HEK293 (cell line): ENCODE measurements around the gene TRIM65.

Source experiments
- CTCF ChIA-PET: fragments of 350-600 bp; formaldehyde crosslinking; extraction: SDS; loops from one replicate; lab custom pipeline; 2021; ENCODE audit warnings: antibody characterized with exemption; lab: Yijun Ruan, JAX
- POLR2A ChIA-PET: fragments of 300-600 bp; formaldehyde crosslinking; extraction: SDS; loops from one replicate; lab custom pipeline; 2020; ENCODE audit warnings: antibody characterized with exemption, inconsistent platforms; lab: Yijun Ruan, JAX
- H3K27ac ChIP-seq: fragments of 200-500 bp; sonication (Bioruptor generic); 2 replicates; pipeline ENCODE4 v1.5.1; 2014; ENCODE audit warnings: low read depth, low read length, control low read depth, inconsistent platforms; ENCODE audit errors: extremely low read depth
- H3K36me3 ChIP-seq, 2 experiments: fragments of 200-500 bp in 1 of 2; sonication (Bioruptor generic) in 1 of 2; 1 replicate in 1 of 2; 2 replicates in 1 of 2; pipeline ENCODE4 v1.5.1; 2014 to 2017; ENCODE audit warnings: inconsistent platforms in 2 of 2, low read length in 2 of 2; ENCODE audit not compliant: control insufficient read depth in 2 of 2, insufficient read depth in 1 of 2
- H3K4me1 ChIP-seq: fragments of 200-500 bp; sonication (Bioruptor generic); 2 replicates; pipeline ENCODE4 v1.5.1; 2014; ENCODE audit warnings: mild to moderate bottlenecking, low read length, inconsistent platforms; ENCODE audit not compliant: control insufficient read depth, insufficient read depth
- H3K4me3 ChIP-seq: 2 replicates; pipeline ENCODE4 v1.5.1; 2011; ENCODE audit warnings: low read depth, mild to moderate bottlenecking, control low read depth, low read length, moderate library complexity
- H3K9me3 ChIP-seq: fragments of 200-500 bp; sonication (Bioruptor generic); 2 replicates; pipeline ENCODE4 v1.5.1; 2014; ENCODE audit warnings: low read depth, low read length, inconsistent platforms; ENCODE audit not compliant: control insufficient read depth, insufficient read depth
- EGR2 ChIP-seq: fragments of 450-650 bp; formaldehyde crosslinking; IDR thresholded peaks from 2 replicates; pipeline ENCODE4 v1.5.1; 2016; ENCODE audit warnings: low read depth, missing biosample characterization, missing genetic modification characterization
- GLIS1 ChIP-seq: fragments of 450-650 bp; formaldehyde crosslinking; IDR thresholded peaks from 2 replicates; pipeline ENCODE4 v1.5.1; 2016; ENCODE audit warnings: missing biosample characterization, missing genetic modification characterization
- GLIS2 ChIP-seq: fragments of 450-650 bp; formaldehyde crosslinking; IDR thresholded peaks from 2 replicates; pipeline ENCODE4 v1.5.1; 2016; ENCODE audit warnings: missing biosample characterization, missing genetic modification characterization
- KLF8 ChIP-seq: fragments of 450-650 bp; formaldehyde crosslinking; IDR thresholded peaks from 2 replicates; pipeline ENCODE4 v1.5.1; 2016; ENCODE audit warnings: missing biosample characterization, missing genetic modification characterization
- PATZ1 ChIP-seq: fragments of 450-650 bp; formaldehyde crosslinking; IDR thresholded peaks from 2 replicates; pipeline ENCODE4 v1.5.1; 2016; ENCODE audit warnings: missing biosample characterization, missing genetic modification characterization
- PRDM10 ChIP-seq: fragments of 450-650 bp; formaldehyde crosslinking; IDR thresholded peaks from 2 replicates; pipeline ENCODE4 v1.5.1; 2016; ENCODE audit warnings: missing biosample characterization, missing genetic modification characterization
- SP3 ChIP-seq: fragments of 450-650 bp; formaldehyde crosslinking; IDR thresholded peaks from 2 replicates; pipeline ENCODE4 v1.5.1; 2016; ENCODE audit warnings: missing biosample characterization, missing genetic modification characterization
- ZBTB11 ChIP-seq: fragments of 450-650 bp; formaldehyde crosslinking; conservative IDR thresholded peaks from 2 replicates; pipeline ENCODE4 v1.5.1; 2016; ENCODE audit warnings: low read depth, missing biosample characterization, missing genetic modification characterization
- ZBTB17 ChIP-seq: fragments of 450-650 bp; formaldehyde crosslinking; IDR thresholded peaks from 2 replicates; pipeline ENCODE4 v1.5.1; 2016; ENCODE audit warnings: missing biosample characterization, missing genetic modification characterization
- ZBTB8A ChIP-seq: fragments of 450-650 bp; formaldehyde crosslinking; IDR thresholded peaks from 2 replicates; pipeline ENCODE4 v1.5.1; 2016; ENCODE audit warnings: missing biosample characterization, missing genetic modification characterization
- ZEB2 ChIP-seq: fragments of 450-650 bp; formaldehyde crosslinking; IDR thresholded peaks from 2 replicates; pipeline ENCODE4 v1.5.1; 2016; ENCODE audit warnings: missing biosample characterization, missing genetic modification characterization
- ZNF184 ChIP-seq: fragments of 450-650 bp; IDR thresholded peaks from 2 replicates; pipeline ENCODE4 v1.5.1; 2018; ENCODE audit warnings: missing biosample characterization, mild to moderate bottlenecking, missing genetic modification characterization
- ZNF211 ChIP-seq: fragments of 450-650 bp; formaldehyde crosslinking; IDR thresholded peaks from 2 replicates; pipeline ENCODE4 v1.5.1; 2016; ENCODE audit warnings: low read depth, missing biosample characterization, missing genetic modification characterization
- ZNF335 ChIP-seq: fragments of 450-650 bp; formaldehyde crosslinking; conservative IDR thresholded peaks from 2 replicates; pipeline ENCODE4 v1.5.1; 2016; ENCODE audit warnings: missing biosample characterization, missing genetic modification characterization
- ZNF341 ChIP-seq: fragments of 450-650 bp; formaldehyde crosslinking; IDR thresholded peaks from 2 replicates; pipeline ENCODE4; 2016; ENCODE audit warnings: low read depth, missing biosample characterization, missing genetic modification characterization
- ZNF366 ChIP-seq: fragments of 450-650 bp; formaldehyde crosslinking; conservative IDR thresholded peaks from 2 replicates; pipeline ENCODE4 v1.5.1; 2016; ENCODE audit warnings: missing biosample characterization, missing genetic modification characterization
- ZNF394 ChIP-seq: fragments of 450-650 bp; formaldehyde crosslinking; IDR thresholded peaks from 2 replicates; pipeline ENCODE4 v1.5.1; 2016; ENCODE audit warnings: missing biosample characterization, missing genetic modification characterization, mild to moderate bottlenecking, moderate library complexity, borderline replicate concordance
- ZNF843 ChIP-seq: fragments of 450-650 bp; formaldehyde crosslinking; IDR thresholded peaks from 2 replicates; pipeline ENCODE4 v1.5.1; 2016; ENCODE audit warnings: missing biosample characterization, missing genetic modification characterization
- ZXDB ChIP-seq: fragments of 450-650 bp; formaldehyde crosslinking; IDR thresholded peaks from 2 replicates; pipeline ENCODE4 v1.5.1; 2016; ENCODE audit warnings: missing biosample characterization, missing genetic modification characterization

TRIM65 gene

GRCh38 chr17:75897160-75898019, 639 bp upstream of the TRIM65 start:
- POLR2A ChIA-PET: interaction anchor here (0.5 to 3.2 kb wide), 15 partner anchors 7 to 119 kb away, joined by 3 to 19 read pairs (median 4); partner anchors contain the start of genes ACOX1, MRPL38, TEN1 and TRIM47
- H3K36me3 ChIP-seq: peaks cover 20 to 55% of the 10 kb centered on the region in 2 experiments
- H3K4me3 ChIP-seq: no peak overlapping the region; the same call in 1 of the 2 replicates
- TF ChIP-seq SP3 (tag by site-specific recombination): peak; percentile 73; the same call in 1 of the 2 replicates
- TF ChIP-seq ZNF341: peak; percentile 81
- TF ChIP-seq GLIS1 (tag by site-specific recombination): peak; percentile 51; the same call in 1 of the 2 replicates
- 0 out of 2 replicates have a peak, but pooled peaks have one; percentile 5 for TF ChIP-seq ZEB2 (tag by site-specific recombination)
- 0 out of 2 replicates have a peak, but pooled peaks have one; percentile 22 for TF ChIP-seq ZNF366 (tag by site-specific recombination)
- no peak for TF ChIP-seq ZNF843 (tag by site-specific recombination)
- peak; percentile 54; the same call in 1 of the 2 replicates for TF ChIP-seq ZBTB17 (tag by site-specific recombination)
- peak; percentile 85; the same call in 1 of the 2 replicates for TF ChIP-seq PATZ1
- TF ChIP-seq ZBTB11: no peak
- no peak for TF ChIP-seq ZNF184 (tag by site-specific recombination)
- 0 out of 2 replicates have a peak, but pooled peaks have one; percentile 23 for TF ChIP-seq ZXDB (tag by site-specific recombination)
- TF ChIP-seq ZBTB8A (tag by site-specific recombination): peak; percentile 88
- TF ChIP-seq ZNF211 (tag by site-specific recombination): no peak
- TF ChIP-seq ZNF335: peak; percentile 72
- 0 out of 2 replicates have a peak, but pooled peaks have one; percentile 33 for TF ChIP-seq EGR2 (tag by site-specific recombination)
- 0 out of 2 replicates have a peak, but pooled peaks have one; percentile 28 for TF ChIP-seq PRDM10 (tag by site-specific recombination)
- peak; percentile 99 for TF ChIP-seq GLIS2 (tag by site-specific recombination)
- 0 out of 2 replicates have a peak, but pooled peaks have one; percentile 7 for TF ChIP-seq KLF8 (tag by site-specific recombination)
- TF ChIP-seq ZNF394: 0 out of 2 replicates have a peak, but pooled peaks have one; percentile 2
- peaks cover 10% of the 10 kb centered on the region for H3K4me1 ChIP-seq
- CTCF ChIA-PET: interaction anchor here (0.7 to 4.3 kb wide), 8 partner anchors 8 to 108 kb away, joined by 3 to 28 read pairs (median 8); partner anchors contain the start of genes TRIM47 and WBP2
- H3K9me3 ChIP-seq: no peaks in the 10 kb centered on the region
- H3K27ac ChIP-seq: peak overlapping the region; percentile 98
